Activated naive CD8-positive, alpha-beta T cell treated with anti-CD3 and anti-CD28 coated beads for 36 hours (primary cell): ENCODE data around the gene HSPB6. TPM values are rescaled to one million over a fixed set of nuclear protein-coding genes. Genes with fewer than 3 reads are reported as not detected.
A peak's percentile ranks its signal among the peaks of the same experiment; 100 is the strongest.

Experiments used
- DNase-seq: peaks from one replicate; pipeline ENCODE4 v3.0.0; 2021
- H3K27ac Mint-ChIP-seq: one replicate; pipeline ENCODE4 v1.8.0; 2022; ENCODE audit warnings: mild to moderate bottlenecking, moderate library complexity, mixed read lengths
- H3K27me3 Mint-ChIP-seq: one replicate; pipeline ENCODE4 v1.8.0; 2022; ENCODE audit warnings: mild to moderate bottlenecking, mixed read lengths
- H3K36me3 Mint-ChIP-seq: one replicate; pipeline ENCODE4 v1.8.0; 2021; ENCODE audit warnings: mild to moderate bottlenecking, mixed read lengths
- H3K4me1 Mint-ChIP-seq: one replicate; pipeline ENCODE4 v1.8.0; 2021; ENCODE audit warnings: mixed read lengths
- H3K4me3 Mint-ChIP-seq: one replicate; pipeline ENCODE4 v1.8.0; 2022; ENCODE audit warnings: mild to moderate bottlenecking, moderate library complexity, mixed read lengths
- H3K9me3 Mint-ChIP-seq: one replicate; pipeline ENCODE4 v1.8.0; 2022; ENCODE audit warnings: mixed read lengths
- total RNA-seq, 2 experiments: library from RNA; stranded (reverse); gene quantifications; one replicate each; pipeline ENCODE4 v1.2.3, GENCODE V29; 2021

The HSPB6 gene
- total RNA-seq, 2 experiments from 2014 or later = 0.39 to 0.78 TPM

- Mint-ChIP-seq H3K36me3 (peaks cover 56% of the 10 kb centered on the region), H3K27me3 (peaks cover 16% of the 10 kb centered on the region), H3K27ac (peak overlapping the region; percentile 98), H3K9me3 (peaks cover 2% of the 10 kb centered on the region), H3K4me3 (peak overlapping the region; percentile 93), H3K4me1 (peaks cover 47% of the 10 kb centered on the region)
- no peak for DNase-seq
Measured at GRCh38 chr19:35714601-35715354, 42.1 kb downstream of the HSPB6 start.

GRCh38 chr19:35713904-35714495, 42.8 kb downstream of the HSPB6 start:
- H3K27ac Mint-ChIP-seq = peak overlapping the region; percentile 98
- DNase-seq = no peak
- peak overlapping the region; percentile 93 for H3K4me3 Mint-ChIP-seq
- peaks cover 41% of the 10 kb centered on the region for H3K4me1 Mint-ChIP-seq
- peaks cover 2% of the 10 kb centered on the region for H3K9me3 Mint-ChIP-seq
- H3K36me3 Mint-ChIP-seq = peaks cover 49% of the 10 kb centered on the region
- peaks cover 12% of the 10 kb centered on the region for H3K27me3 Mint-ChIP-seq

GRCh38 chr19:35713506-35713850, 43.4 kb downstream of the HSPB6 start:
- Mint-ChIP-seq H3K9me3 (peaks cover 2% of the 10 kb centered on the region), H3K4me3 (peak overlapping the region; percentile 93), H3K27me3 (peaks cover 8% of the 10 kb centered on the region), H3K36me3 (peaks cover 45% of the 10 kb centered on the region), H3K27ac (peak overlapping the region; percentile 98), H3K4me1 (peaks cover 40% of the 10 kb centered on the region)
- DNase-seq = no peak

- Mint-ChIP-seq H3K4me3 (peak overlapping the region; percentile 93), H3K27me3 (peaks cover 4% of the 10 kb centered on the region), H3K27ac (peak overlapping the region; percentile 98), H3K36me3 (peaks cover 43% of the 10 kb centered on the region), H3K9me3 (peaks cover 2% of the 10 kb centered on the region), H3K4me1 (peaks cover 38% of the 10 kb centered on the region)
- DNase-seq = peak; percentile 88
Measured at GRCh38 chr19:35712567-35713505, 44.0 kb downstream of the HSPB6 start.

- peak; percentile 84 for DNase-seq
- peaks cover 2% of the 10 kb centered on the region for H3K9me3 Mint-ChIP-seq
- H3K4me3 Mint-ChIP-seq = peak overlapping the region; percentile 59
- H3K27me3 Mint-ChIP-seq = no peaks in the 10 kb centered on the region
- peaks cover 31% of the 10 kb centered on the region for H3K36me3 Mint-ChIP-seq
- peaks cover 34% of the 10 kb centered on the region for H3K4me1 Mint-ChIP-seq
- H3K27ac Mint-ChIP-seq = peak overlapping the region; percentile 98
Measured at GRCh38 chr19:35710784-35711723, 45.8 kb downstream of the HSPB6 start.

GRCh38 chr19:35708391-35708790, 48.4 kb downstream of the HSPB6 start:
- Mint-ChIP-seq H3K27me3 (peaks cover 4% of the 10 kb centered on the region), H3K4me1 (peaks cover 25% of the 10 kb centered on the region), H3K36me3 (peaks cover 5% of the 10 kb centered on the region), H3K4me3 (no peak overlapping the region), H3K9me3 (peaks cover 2% of the 10 kb centered on the region), H3K27ac (no peak overlapping the region)
- no peak for DNase-seq

Other genes starting within 250 kb of the HSPB6 start
- gene DMKN, start 243.4 kb downstream of the HSPB6 start, total RNA-seq = 1 to 10 TPM; 1.4 to 1.5 TPM
- gene SBSN, start 228.7 kb downstream of the HSPB6 start, total RNA-seq = not detected
- not detected for gene GAPDHS, start 223.6 kb downstream of the HSPB6 start, total RNA-seq
- gene TMEM147, start 211.4 kb downstream of the HSPB6 start, total RNA-seq = 10 to 100 TPM; 74.4 to 81.6 TPM
- gene ATP4A, start 193.4 kb downstream of the HSPB6 start, total RNA-seq = not detected
- not detected for gene PMIS2, start 170.9 kb downstream of the HSPB6 start, total RNA-seq
- 10 to 100 TPM; 37.9 to 44.6 TPM for gene HAUS5, start 144.3 kb downstream of the HSPB6 start, total RNA-seq
- gene RBM42, start 128.0 kb downstream of the HSPB6 start, total RNA-seq = 10 to 100 TPM; 91.7 to 99.1 TPM
- 1 to 10 TPM; 1.5 to 2.3 TPM for gene ETV2, start 115.3 kb downstream of the HSPB6 start, total RNA-seq
- gene COX6B1, start 108.7 kb downstream of the HSPB6 start, total RNA-seq = 100 to 1,000 TPM; 414 to 433 TPM
- 1 to 10 TPM; 1.6 to 1.8 TPM for gene UPK1A, start 90.5 kb downstream of the HSPB6 start, total RNA-seq
- gene ZBTB32, start 52.5 kb downstream of the HSPB6 start, total RNA-seq = 100 to 1,000 TPM; 220 to 238 TPM
- gene KMT2B, start 39.0 kb downstream of the HSPB6 start, total RNA-seq = 10 to 100 TPM; 42.2 to 45.5 TPM
- gene IGFLR1, start 14.6 kb downstream of the HSPB6 start, total RNA-seq = 10 to 100 TPM; 79.2 to 80.6 TPM
- 10 to 100 TPM; 42.3 to 43.9 TPM for gene U2AF1L4, start 11.6 kb downstream of the HSPB6 start, total RNA-seq
- 10 to 100 TPM; 38.5 to 41.6 TPM for gene PSENEN, start 11.4 kb downstream of the HSPB6 start, total RNA-seq
- gene LIN37, start 8.5 kb downstream of the HSPB6 start, total RNA-seq = 1 to 10 TPM; 5.1 to 7.0 TPM
- gene PROSER3, start 1.1 kb upstream of the HSPB6 start, total RNA-seq = 10 to 100 TPM; 29.9 to 33.3 TPM
- gene ARHGAP33, start 18.5 kb upstream of the HSPB6 start, total RNA-seq = 10 to 100 TPM; 15.0 to 16.3 TPM
- gene PRODH2, start 55.8 kb upstream of the HSPB6 start, total RNA-seq = not detected
- gene NPHS1, start 95.5 kb upstream of the HSPB6 start, total RNA-seq = under 1 TPM; 0.36 to 0.49 TPM
- 1 to 10 TPM; 2.3 to 2.4 TPM for gene KIRREL2, start 99.9 kb upstream of the HSPB6 start, total RNA-seq
- gene APLP1, start 111.5 kb upstream of the HSPB6 start, total RNA-seq = under 1 TPM; 0.68 to 0.88 TPM
- gene NFKBID, start 143.5 kb upstream of the HSPB6 start, total RNA-seq = 10 to 100 TPM; 72.2 to 73.7 TPM
- 10 to 100 TPM; 44.9 to 53.8 TPM for gene HCST, start 145.5 kb upstream of the HSPB6 start, total RNA-seq
- not detected for gene TYROBP, start 151.3 kb upstream of the HSPB6 start, total RNA-seq
- gene LRFN3, start 179.3 kb upstream of the HSPB6 start, total RNA-seq = 1 to 10 TPM; 5.8 to 7.1 TPM
- 10 to 100 TPM; 22.6 to 23.1 TPM for gene SDHAF1, start 238.2 kb upstream of the HSPB6 start, total RNA-seq